ENCODE results near the gene TSKS. TPM values are rescaled to one million over a fixed set of nuclear protein-coding genes. Genes with fewer than 3 reads are reported as not detected.
A peak's percentile ranks its signal among the peaks of the same experiment; 100 is the strongest.
"Not testable (repeated sequence)": the region's sequence is repeated elsewhere in the genome, so short reads cannot be mapped to it uniquely, and the experiment has no call there.

TSKS gene
- total RNA-seq, 1 experiment from 2014 or later, result not detected

GRCh38 chr19:49766930-49767299 lies 3.8 kb upstream of the TSKS start, which contains the start of gene AP2A1:
TSS of gene AP2A1 (plus strand) at chr19:49767001. CDS start at chr19:49767134, 133 bp downstream.
- DNase-seq (ENCODE audit: low spot score), result no peak

- DNase-seq (ENCODE audit: low spot score), result peak; percentile 100
Observed at GRCh38 chr19:49766007-49766929, 3.2 kb upstream of the TSKS start.

DNA sequence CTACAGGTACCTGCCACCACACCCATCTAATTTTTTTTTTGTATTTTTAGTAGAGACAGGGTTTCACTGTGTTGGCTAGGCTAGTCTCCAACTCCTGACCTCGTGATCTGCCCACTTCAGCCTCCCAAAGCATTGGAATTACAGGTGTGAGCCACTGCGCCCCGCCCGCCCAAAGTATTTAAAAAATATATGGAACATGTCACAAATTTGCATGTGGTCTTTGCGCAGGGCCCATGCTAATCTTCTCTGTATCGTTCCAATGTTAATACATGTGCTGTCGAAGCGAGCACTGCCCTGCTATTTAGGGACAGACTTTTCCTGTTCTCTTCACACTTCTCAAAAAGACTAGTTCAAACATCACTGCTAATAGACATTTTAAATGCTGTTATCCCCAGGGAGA lies 1.2 kb upstream of the TSKS start:
- DNase-seq (ENCODE audit: low spot score), result no peak

DNA sequence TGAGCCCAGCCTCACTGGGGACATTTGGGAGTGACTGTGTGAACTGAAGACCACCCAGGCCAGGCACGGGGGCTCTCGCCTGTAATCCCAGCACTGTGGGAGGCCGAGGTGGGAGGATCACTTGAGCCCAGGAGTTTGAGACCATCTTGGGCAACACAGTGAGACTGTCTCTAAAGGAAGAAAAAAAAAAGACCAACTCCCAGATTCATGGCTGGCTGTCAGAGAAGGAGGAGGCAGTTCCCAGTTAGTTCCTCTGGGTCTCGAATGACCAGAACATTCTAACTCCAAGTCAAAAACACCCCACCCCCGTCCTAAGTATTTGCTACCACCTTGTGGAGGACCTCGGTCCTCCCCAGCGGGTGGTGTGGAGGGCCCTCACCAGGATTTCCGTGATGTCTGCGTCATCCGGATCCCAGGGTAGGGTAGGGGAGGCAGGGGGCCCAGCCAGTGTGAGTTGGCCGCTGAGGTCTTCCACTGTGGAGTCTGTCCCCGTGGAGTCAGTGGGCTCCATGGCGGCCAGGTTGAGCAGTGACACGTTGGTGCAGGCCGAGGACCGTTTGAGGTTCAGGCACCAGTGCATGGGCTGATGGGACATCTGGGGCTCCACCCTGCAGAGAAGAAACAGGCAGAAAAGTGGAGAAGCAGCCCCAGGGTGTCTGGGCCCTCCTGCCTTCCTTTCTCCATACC lies 1.3 kb downstream of the TSKS start:
- DNase-seq (ENCODE audit: low spot score), result no peak

- DNase-seq (ENCODE audit: low spot score), result no peak
Observed at GRCh38 chr19:49761249-49761624, 1.9 kb downstream of the TSKS start.

- peak; percentile 72 for DNase-seq (ENCODE audit: low spot score)
Observed at GRCh38 chr19:49758292-49758691, 4.8 kb downstream of the TSKS start.

- DNase-seq (ENCODE audit: low spot score), result peak; percentile 19
Observed at GRCh38 chr19:49755956-49756355, 7.2 kb downstream of the TSKS start.

GRCh38 chr19:49752701-49753100 lies 10.4 kb downstream of the TSKS start:
- DNase-seq (ENCODE audit: low spot score), result no peak

GRCh38 chr19:49749771-49750170 lies 13.3 kb downstream of the TSKS start:
- no peak for DNase-seq (ENCODE audit: low spot score)

DNA sequence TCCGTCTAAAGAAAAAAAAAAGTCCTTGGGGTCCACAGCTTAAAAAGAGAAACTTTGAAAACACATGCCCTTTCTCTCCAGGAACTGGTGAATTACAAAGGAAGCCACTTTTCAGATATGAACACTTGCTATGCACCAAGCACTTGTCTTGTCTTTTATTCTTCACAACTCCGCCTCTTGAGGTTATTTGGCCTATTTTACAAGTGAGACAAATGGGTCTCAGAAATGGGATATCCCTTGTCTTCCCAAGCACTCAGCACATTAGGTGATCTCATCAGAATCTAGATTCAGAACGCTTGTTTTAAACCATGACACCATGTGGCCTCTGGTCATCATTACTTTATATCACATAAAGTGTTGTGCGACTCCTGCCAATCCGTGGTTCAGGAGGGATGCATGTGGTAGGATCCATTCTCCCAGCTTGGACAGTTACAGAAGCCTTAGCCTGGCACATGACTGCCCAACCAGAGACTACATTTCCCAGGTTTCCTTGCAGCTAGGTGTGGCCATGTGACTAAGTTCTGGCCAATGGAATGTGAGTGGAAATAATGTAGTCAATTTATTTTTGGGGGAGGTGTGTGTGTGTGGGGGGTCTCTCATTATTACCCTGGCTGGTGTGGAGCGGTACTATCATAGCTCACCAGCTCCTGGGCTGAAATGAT lies 13.9 kb downstream of the TSKS start:
- no peak for DNase-seq (ENCODE audit: low spot score)

GRCh38 chr19:49746206-49746958 lies 16.7 kb downstream of the TSKS start:
- DNase-seq (ENCODE audit: low spot score), result no peak

DNA sequence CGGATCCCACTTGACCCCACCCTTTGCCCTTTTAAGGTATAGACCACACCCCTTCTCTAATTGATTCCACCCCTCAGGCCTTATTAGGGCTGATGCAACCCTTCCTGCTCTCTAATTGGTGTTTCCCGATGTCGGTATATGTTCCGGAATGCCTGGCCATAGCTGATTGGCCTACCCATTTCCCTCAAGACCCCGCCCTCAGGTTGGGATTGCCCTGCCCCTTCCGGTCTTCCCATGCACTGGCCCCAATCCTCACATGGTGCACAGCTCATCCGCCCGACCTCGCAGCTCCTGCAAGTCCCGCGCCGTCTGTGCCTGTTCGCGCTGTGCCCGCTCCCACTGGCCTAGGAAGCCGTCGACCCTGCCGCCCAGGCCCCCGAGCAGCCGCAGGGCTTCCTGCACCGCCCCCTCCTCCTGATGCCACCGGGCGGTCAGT lies 18.1 kb downstream of the TSKS start:
- DNase-seq (ENCODE audit: low spot score), result no peak

GRCh38 chr19:49741210-49741844 lies 21.8 kb downstream of the TSKS start:
- DNase-seq (ENCODE audit: low spot score), result no peak

- no peak for DNase-seq (ENCODE audit: low spot score)
Observed at GRCh38 chr19:49739933-49740332, 23.2 kb downstream of the TSKS start.

GRCh38 chr19:49739098-49739497 lies 24.0 kb downstream of the TSKS start:
- no peak for DNase-seq (ENCODE audit: low spot score)

DNA sequence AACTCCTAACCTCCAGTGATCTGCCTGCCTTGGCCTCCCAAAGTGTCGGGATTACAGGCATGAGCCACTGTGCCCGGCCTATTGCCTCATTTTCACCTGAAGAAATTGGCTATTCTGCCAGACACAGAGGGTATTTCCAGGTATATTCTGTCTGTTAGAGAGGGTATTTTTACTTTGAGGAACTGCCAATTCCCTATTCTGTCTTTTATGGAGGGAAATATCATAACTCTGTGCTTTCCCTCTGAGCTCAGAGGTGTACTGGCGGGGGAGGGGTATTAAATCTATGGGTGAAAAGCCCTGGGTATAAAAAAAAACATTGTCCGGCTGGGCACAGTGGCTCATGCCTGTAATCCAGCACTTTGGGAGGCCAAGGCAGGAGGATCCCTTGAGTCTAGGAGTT lies 24.8 kb downstream of the TSKS start:
- no peak for DNase-seq (ENCODE audit: low spot score)

DNA sequence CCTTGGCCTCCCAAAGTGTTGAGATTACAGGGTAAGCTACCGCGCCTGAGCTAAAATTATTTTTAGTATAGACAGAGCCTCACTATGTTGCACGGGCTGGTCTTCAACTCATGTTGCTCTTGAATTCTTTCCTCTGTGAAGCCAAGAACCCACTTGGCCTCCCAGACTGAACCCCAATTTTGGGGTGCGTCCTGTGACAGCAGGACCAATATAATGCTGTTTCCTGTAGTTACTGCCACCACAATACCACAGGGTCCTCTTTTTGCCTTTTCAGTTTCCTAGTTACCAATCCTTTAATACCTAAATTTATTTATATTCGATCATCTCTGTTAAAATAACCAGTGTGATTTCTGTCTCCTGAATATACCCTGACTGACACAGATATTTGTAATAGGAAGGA lies 32.9 kb downstream of the TSKS start:
- no peak for DNase-seq (ENCODE audit: low spot score)

DNA sequence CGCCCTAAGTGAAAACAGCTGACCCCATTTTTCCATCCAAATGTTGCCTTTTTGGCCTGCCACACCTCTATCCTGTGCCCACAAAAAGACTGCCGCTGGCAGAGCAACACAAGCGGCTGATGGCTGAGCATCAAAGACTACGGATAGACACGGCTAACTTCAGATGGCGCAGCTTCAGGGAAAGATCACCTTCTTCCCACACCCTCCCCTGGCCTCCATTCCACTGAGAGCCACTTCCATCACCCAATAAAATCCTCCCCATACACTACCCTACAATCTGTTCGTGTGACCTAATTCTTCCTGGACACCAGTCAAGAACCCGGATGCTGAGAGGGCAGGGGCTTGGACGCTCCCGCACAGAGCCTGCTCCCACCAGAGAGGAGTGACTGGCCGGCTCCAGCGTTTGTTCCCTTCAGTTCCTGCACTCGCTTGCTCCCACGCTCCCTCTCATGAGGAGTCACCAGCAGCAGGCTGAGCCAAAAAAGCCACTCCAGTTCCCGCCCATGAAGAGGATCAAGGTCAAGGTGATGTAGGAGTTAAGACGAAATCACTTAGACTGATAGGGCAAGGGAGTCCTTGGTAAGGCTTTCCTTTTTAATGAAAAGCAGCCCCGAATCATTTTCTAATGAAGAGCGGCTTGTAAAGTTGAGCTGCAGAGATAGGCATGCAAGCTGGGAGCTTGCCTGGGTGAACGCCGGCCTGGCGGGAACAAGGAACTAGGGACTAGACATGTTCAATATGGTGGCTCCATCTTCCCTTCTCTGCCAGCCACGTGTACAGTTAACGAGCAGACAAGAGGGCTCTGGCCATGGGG lies 35.7 kb downstream of the TSKS start:
- DNase-seq (ENCODE audit: low spot score), result no peak

- not testable (repeated sequence) for DNase-seq (ENCODE audit: low spot score)
Observed at GRCh38 chr19:49719420-49719819, 43.7 kb downstream of the TSKS start.

GRCh38 chr19:49718991-49719390 lies 44.1 kb downstream of the TSKS start:
- no peak for DNase-seq (ENCODE audit: low spot score)
